SK-N-SH treated with all-trans-retinoic acid at 6 μM for 48 hours (cell line): Measurements from ENCODE around the gene MEI1.

Experiments used
- ISL1 ChIP-seq: fragments of 250-450 bp; sonication (Bioruptor Pico); IDR thresholded peaks from 2 replicates; pipeline ENCODE4 v2.1.2; 2022; ENCODE audit warnings: mild to moderate bottlenecking, moderate library complexity
- TF ChIP-seq, protein P1 (sequence below): fragments of 250-450 bp; sonication (Bioruptor Pico); IDR thresholded peaks from 2 replicates; pipeline ENCODE4 v1.5.0; 2020; ENCODE audit warnings: mild to moderate bottlenecking, moderate library complexity

DNA sequence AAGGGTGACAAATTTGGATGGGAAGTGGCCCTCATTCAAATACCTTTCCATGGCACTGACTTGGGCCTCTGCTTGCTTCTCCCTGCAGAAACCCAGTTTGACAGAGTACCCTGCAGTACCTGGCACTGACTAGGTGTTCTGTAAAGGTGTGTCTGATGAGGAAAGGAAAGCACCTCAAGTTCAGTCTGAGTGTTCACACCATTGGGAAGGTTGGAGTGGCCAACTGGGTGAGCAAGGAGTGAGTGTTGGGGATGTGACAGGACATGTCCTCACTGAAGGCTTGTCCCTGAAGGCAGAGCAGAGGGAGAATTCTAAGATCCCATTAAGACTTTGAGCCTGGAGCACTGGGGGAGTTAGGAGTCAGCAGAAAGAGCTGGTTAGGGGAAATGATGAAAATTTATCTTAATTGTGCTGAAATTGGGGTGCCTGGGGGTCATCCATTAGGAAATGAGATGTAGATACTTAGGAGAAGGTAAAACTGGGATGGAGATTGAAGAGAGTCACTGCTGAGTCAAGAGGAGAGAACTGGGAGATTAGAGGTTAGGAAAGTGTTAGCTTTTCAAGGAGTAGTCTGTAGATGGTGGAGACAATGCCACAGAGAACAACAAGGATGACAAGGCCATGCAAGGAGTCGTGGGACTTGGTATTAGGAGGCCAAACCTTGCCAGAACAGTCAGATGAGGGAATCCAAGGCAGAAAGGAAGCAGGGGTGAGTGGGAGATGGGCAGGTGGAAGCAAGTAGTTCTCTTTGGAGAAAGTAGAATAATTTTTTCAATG, 139.7 kb downstream of the MEI1 start:
- no peak for TF ChIP-seq ISL1 (CRISPR knock-in tag)
- TF ChIP-seq, protein P1, sequence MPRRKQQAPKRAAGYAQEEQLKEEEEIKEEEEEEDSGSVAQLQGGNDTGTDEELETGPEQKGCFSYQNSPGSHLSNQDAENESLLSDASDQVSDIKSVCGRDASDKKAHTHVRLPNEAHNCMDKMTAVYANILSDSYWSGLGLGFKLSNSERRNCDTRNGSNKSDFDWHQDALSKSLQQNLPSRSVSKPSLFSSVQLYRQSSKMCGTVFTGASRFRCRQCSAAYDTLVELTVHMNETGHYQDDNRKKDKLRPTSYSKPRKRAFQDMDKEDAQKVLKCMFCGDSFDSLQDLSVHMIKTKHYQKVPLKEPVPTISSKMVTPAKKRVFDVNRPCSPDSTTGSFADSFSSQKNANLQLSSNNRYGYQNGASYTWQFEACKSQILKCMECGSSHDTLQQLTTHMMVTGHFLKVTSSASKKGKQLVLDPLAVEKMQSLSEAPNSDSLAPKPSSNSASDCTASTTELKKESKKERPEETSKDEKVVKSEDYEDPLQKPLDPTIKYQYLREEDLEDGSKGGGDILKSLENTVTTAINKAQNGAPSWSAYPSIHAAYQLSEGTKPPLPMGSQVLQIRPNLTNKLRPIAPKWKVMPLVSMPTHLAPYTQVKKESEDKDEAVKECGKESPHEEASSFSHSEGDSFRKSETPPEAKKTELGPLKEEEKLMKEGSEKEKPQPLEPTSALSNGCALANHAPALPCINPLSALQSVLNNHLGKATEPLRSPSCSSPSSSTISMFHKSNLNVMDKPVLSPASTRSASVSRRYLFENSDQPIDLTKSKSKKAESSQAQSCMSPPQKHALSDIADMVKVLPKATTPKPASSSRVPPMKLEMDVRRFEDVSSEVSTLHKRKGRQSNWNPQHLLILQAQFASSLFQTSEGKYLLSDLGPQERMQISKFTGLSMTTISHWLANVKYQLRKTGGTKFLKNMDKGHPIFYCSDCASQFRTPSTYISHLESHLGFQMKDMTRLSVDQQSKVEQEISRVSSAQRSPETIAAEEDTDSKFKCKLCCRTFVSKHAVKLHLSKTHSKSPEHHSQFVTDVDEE (CRISPR knock-in tag) = no peak
